GM21737 (cell line): ENCODE results near the gene FJX1.
"Not testable (repeated sequence)": the region's sequence is repeated elsewhere in the genome, so short reads cannot be mapped to it uniquely, and the experiment has no call there.

Source experiments
- ATAC-seq: cut with Tn5 transposase; IDR thresholded peaks from one replicate; pipeline ENCODE4 v1.9.1; 2021; ENCODE audit warnings: mild to moderate bottlenecking, moderate library complexity; ENCODE audit not compliant: unreplicated experiment

Gene FJX1

DNA sequence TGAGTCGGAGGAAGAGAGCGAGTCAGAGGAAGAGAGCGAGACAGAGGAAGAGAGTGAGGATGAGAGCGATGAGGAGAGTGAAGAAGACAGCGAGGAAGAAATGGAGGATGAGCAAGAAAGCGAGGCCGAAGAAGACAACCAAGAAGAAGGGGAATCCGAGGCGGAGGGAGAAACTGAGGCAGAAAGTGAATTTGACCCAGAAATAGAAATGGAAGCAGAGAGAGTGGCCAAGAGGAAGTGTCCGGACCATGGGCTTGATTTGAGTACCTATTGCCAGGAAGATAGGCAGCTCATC, 45.1 kb downstream of the FJX1 start:
- no peak for ATAC-seq

DNA sequence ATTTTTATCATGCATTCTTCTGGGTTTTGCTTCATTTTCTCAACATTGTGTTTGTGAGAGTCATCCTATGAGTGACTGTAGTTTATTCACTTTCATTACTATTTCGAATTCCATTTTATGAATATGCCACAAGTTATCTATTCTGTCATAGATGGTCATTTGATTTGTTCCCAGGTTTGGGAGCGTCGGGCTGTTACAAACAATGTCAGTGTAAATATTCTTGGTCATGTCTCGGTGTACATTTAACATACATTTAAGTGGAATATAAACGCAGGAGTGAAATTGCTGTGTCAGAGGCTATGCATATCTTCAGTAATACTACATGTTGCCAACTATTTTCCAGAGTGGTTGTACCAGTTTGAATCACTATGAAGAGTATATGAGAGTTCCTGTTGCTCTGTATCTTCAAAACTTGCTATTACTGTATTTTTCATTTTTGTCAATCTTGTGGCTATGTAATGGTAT, 46.7 kb downstream of the FJX1 start:
- ATAC-seq, result no peak

- no peak for ATAC-seq
Observed at GRCh38 chr11:35667257-35667656, 49.0 kb downstream of the FJX1 start.

GRCh38 chr11:35668350-35668749, 50.1 kb downstream of the FJX1 start:
- ATAC-seq, result not testable (repeated sequence)
